Activated T-helper 1 cell treated with Interleukin-2 at 50 U/mL for 16 hours (primary cell): Measurements from ENCODE around the gene TTLL3.
A peak's percentile ranks its signal among the peaks of the same experiment; 100 is the strongest.

ENCODE experiments used
- DNase-seq: peaks from one replicate; pipeline ENCODE4 v3.0.0-alpha.2; 2020; ENCODE audit warnings: low read depth

The TTLL3 gene

GRCh38 chr3:9806688-9807589, 3.1 kb upstream of the TTLL3 start:
- no peak for DNase-seq

- no peak for DNase-seq
Measured at GRCh38 chr3:9807981-9808344, 2.1 kb upstream of the TTLL3 start.

- peak; percentile 23 for DNase-seq
Measured at GRCh38 chr3:9808345-9809037, 1.6 kb upstream of the TTLL3 start.

GRCh38 chr3:9809239-9809614, 835 bp upstream of the TTLL3 start:
- DNase-seq, result no peak

- DNase-seq, result no peak
Measured at GRCh38 chr3:9810433-9810770, 340 bp downstream of the TTLL3 start.

GRCh38 chr3:9810846-9811245, 784 bp downstream of the TTLL3 start:
- no peak for DNase-seq

- DNase-seq, result no peak
Measured at GRCh38 chr3:9812870-9813483, 2.9 kb downstream of the TTLL3 start.

- DNase-seq, result no peak
Measured at GRCh38 chr3:9815986-9816385, 5.9 kb downstream of the TTLL3 start.

- no peak for DNase-seq
Measured at GRCh38 chr3:9817436-9817835, 7.4 kb downstream of the TTLL3 start.

GRCh38 chr3:9818666-9819335, 8.7 kb downstream of the TTLL3 start:
- DNase-seq, result no peak

GRCh38 chr3:9820543-9820942, 10.5 kb downstream of the TTLL3 start:
- no peak for DNase-seq

- DNase-seq, result no peak
Measured at GRCh38 chr3:9820946-9821345, 10.9 kb downstream of the TTLL3 start.

- DNase-seq, result no peak
Measured at GRCh38 chr3:9825451-9826040, 15.5 kb downstream of the TTLL3 start.

- no peak for DNase-seq
Measured at GRCh38 chr3:9826815-9827573, 16.9 kb downstream of the TTLL3 start.

GRCh38 chr3:9828801-9829755, 19.0 kb downstream of the TTLL3 start:
- no peak for DNase-seq

GRCh38 chr3:9831253-9831652, 21.2 kb downstream of the TTLL3 start:
- DNase-seq, result no peak

GRCh38 chr3:9833078-9833477, 23.0 kb downstream of the TTLL3 start:
- DNase-seq, result no peak

- no peak for DNase-seq
Measured at GRCh38 chr3:9834520-9835380, 24.7 kb downstream of the TTLL3 start.
